ENCODE measurements around the gene PTPRG. TPM values are rescaled to one million over a fixed set of nuclear protein-coding genes. Genes with fewer than 3 reads are reported as not detected.
"Not testable (repeated sequence)": the region's sequence is repeated elsewhere in the genome, so short reads cannot be mapped to it uniquely, and the experiment has no call there.

The PTPRG gene
- total RNA-seq, 2 donors from 2014 or later, result 33.9 to 39.2 TPM

- Histone ChIP-seq H3K27me3 (no peaks in the 10 kb centered on the region), H3K4me3 (no peak overlapping the region)
- TF ChIP-seq CTCF (IDR thresholded peaks at IDR 0.05), result no peak
Measured at GRCh38 chr3:61535826-61536225, 25.5 kb upstream of the PTPRG start.

GRCh38 chr3:61537366-61537765 lies 24.0 kb upstream of the PTPRG start:
- peaks cover 0 to 8% of the 10 kb centered on the region in 2 donors for H3K4me1 ChIP-seq
- H3K27me3 ChIP-seq, result no peaks in the 10 kb centered on the region
- H3K4me3 ChIP-seq, result no peak overlapping the region
- H3K9me3 ChIP-seq, result no peaks in the 10 kb centered on the region
- DNase-seq (ENCODE audit: low spot score), result no peak
- no peak overlapping the region for H3K27ac ChIP-seq
- TF ChIP-seq CTCF (IDR thresholded peaks at IDR 0.05), result no peak
- H3K36me3 ChIP-seq, result no peaks in the 10 kb centered on the region

More at GRCh38 chr3:61535826-61536225, 25.5 kb upstream of the PTPRG start:
- Histone ChIP-seq H3K36me3 (no peaks in the 10 kb centered on the region), H3K27ac (no peak overlapping the region), H3K9me3 (no peaks in the 10 kb centered on the region), H3K4me1 (peaks cover 0 to 8% of the 10 kb centered on the region in 2 donors)
- DNase-seq (ENCODE audit: low spot score), result no peak

DNA sequence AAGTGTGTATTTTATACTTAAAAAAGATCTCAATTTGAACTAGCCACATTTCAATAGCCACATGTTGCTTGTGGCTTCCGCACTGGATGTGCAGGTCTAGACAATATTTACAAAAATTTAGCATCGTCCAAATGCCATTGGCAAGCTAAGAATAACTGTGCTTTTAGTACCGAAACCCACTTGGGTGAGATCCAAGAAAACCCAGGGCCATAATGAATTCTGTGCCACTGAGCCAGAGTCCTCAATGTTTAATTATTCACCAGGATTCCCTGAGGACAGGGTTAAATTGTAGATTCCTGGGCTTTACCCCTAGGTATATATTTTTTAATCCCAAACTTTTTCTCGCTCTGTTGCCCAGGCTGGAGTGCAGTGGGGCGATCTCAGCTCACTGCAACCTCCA lies 22.9 kb upstream of the PTPRG start:
- Histone ChIP-seq H3K36me3 (no peaks in the 10 kb centered on the region), H3K9me3 (no peaks in the 10 kb centered on the region), H3K4me1 (peaks cover 0 to 8% of the 10 kb centered on the region in 2 donors), H3K27me3 (no peaks in the 10 kb centered on the region), H3K4me3 (no peak overlapping the region), H3K27ac (no peak overlapping the region)
- no peak for TF ChIP-seq CTCF (IDR thresholded peaks at IDR 0.05)
- no peak for DNase-seq (ENCODE audit: low spot score)

GRCh38 chr3:61541694-61542093 lies 19.7 kb upstream of the PTPRG start:
- TF ChIP-seq CTCF (IDR thresholded peaks at IDR 0.05), result no peak
- Histone ChIP-seq H3K27me3 (no peaks in the 10 kb centered on the region), H3K36me3 (no peaks in the 10 kb centered on the region), H3K4me1 (peaks cover 0 to 8% of the 10 kb centered on the region in 2 donors), H3K27ac (no peak overlapping the region), H3K9me3 (no peaks in the 10 kb centered on the region), H3K4me3 (no peak overlapping the region)
- DNase-seq (ENCODE audit: low spot score), result no peak

DNA sequence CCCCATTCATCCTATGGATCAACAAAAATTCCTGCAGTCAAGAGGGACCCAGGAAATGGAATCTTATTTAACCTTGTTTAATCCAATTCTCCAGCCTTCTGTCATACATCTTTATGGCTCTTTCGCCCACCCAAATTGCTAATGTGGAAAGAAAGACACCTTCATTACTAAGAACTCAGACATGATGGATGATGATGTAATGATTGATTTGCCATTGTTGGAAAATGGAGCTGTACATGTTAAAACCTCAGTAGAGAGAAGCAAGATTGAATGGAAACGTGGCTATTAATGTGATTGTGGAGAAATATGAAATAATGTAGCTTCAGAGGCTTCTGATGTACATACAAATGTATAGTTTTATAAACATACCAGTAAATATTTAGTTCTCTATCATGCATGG lies 15.7 kb upstream of the PTPRG start:
- no peak overlapping the region for H3K27ac ChIP-seq
- no peaks in the 10 kb centered on the region for H3K27me3 ChIP-seq
- no peak overlapping the region for H3K4me3 ChIP-seq
- H3K36me3 ChIP-seq, result no peaks in the 10 kb centered on the region
- no peaks in the 10 kb centered on the region for H3K9me3 ChIP-seq
- H3K4me1 ChIP-seq, result no peaks in the 10 kb centered on the region
- no peak for DNase-seq (ENCODE audit: low spot score)
- TF ChIP-seq CTCF (IDR thresholded peaks at IDR 0.05), result no peak

DNA sequence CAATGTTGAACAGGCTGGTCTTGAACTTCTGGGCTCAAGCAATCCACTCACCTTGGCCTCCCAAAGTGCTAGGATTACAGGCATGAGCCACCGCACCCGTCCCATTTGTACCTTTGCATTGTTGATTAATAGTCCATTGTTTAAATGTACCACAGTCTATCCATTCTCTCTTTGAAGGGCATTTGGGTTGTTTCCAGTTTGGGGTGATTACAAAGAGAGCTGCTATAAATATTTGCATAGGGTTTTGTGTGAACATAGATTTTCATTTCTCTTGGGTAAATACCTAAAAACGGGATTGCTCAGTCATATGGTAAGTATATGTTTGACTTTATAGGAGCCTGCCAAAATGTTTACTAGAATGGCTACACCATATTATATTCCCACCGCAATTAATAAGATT lies 13.7 kb upstream of the PTPRG start:
- DNase-seq (ENCODE audit: low spot score), result no peak
- Histone ChIP-seq H3K4me1 (no peaks in the 10 kb centered on the region), H3K27me3 (no peaks in the 10 kb centered on the region), H3K36me3 (no peaks in the 10 kb centered on the region), H3K9me3 (no peaks in the 10 kb centered on the region), H3K4me3 (no peak overlapping the region), H3K27ac (no peak overlapping the region)
- TF ChIP-seq CTCF (IDR thresholded peaks at IDR 0.05), result no peak

GRCh38 chr3:61552704-61553103 lies 8.7 kb upstream of the PTPRG start:
- H3K4me1 ChIP-seq; DNase-seq (ENCODE audit: low spot score); H3K9me3 ChIP-seq; H3K36me3 ChIP-seq; H3K27me3 ChIP-seq; H3K4me3 ChIP-seq; H3K27ac ChIP-seq: not testable (repeated sequence)
